HG02798 (cell line): Measurements from ENCODE around the gene FOXF1.

Experiments
- ATAC-seq: cut with Tn5 transposase; IDR thresholded peaks from one replicate; pipeline ENCODE4 v1.9.1; 2021; ENCODE audit warnings: mild to moderate bottlenecking; ENCODE audit not compliant: unreplicated experiment, poor library complexity

The FOXF1 gene

GRCh38 chr16:86515777-86516622 lies 5.7 kb downstream of the FOXF1 start:
- no peak for ATAC-seq

GRCh38 chr16:86516623-86517003 lies 6.3 kb downstream of the FOXF1 start:
- ATAC-seq, result no peak

GRCh38 chr16:86517033-86517432 lies 6.7 kb downstream of the FOXF1 start:
- ATAC-seq, result no peak

- no peak for ATAC-seq
Observed at GRCh38 chr16:86517652-86518258, 7.4 kb downstream of the FOXF1 start.

GRCh38 chr16:86519007-86519648 lies 8.8 kb downstream of the FOXF1 start:
- ATAC-seq, result no peak

- no peak for ATAC-seq
Observed at GRCh38 chr16:86519649-86520316, 9.5 kb downstream of the FOXF1 start.

- no peak for ATAC-seq
Observed at GRCh38 chr16:86520317-86521210, 10.2 kb downstream of the FOXF1 start.

- ATAC-seq, result no peak
Observed at GRCh38 chr16:86521236-86522197, 11.2 kb downstream of the FOXF1 start.

- no peak for ATAC-seq
Observed at GRCh38 chr16:86522634-86523033, 12.3 kb downstream of the FOXF1 start.

- no peak for ATAC-seq
Observed at GRCh38 chr16:86523166-86523740, 12.9 kb downstream of the FOXF1 start.

- no peak for ATAC-seq
Observed at GRCh38 chr16:86524029-86524428, 13.7 kb downstream of the FOXF1 start.

- no peak for ATAC-seq
Observed at GRCh38 chr16:86525696-86526095, 15.4 kb downstream of the FOXF1 start.

- no peak for ATAC-seq
Observed at GRCh38 chr16:86527366-86527765, 17.0 kb downstream of the FOXF1 start.

GRCh38 chr16:86528061-86528929 lies 18.0 kb downstream of the FOXF1 start:
- ATAC-seq, result no peak

GRCh38 chr16:86529160-86529559 lies 18.8 kb downstream of the FOXF1 start:
- no peak for ATAC-seq

GRCh38 chr16:86530251-86531190 lies 20.2 kb downstream of the FOXF1 start:
- no peak for ATAC-seq

- ATAC-seq, result no peak
Observed at GRCh38 chr16:86531191-86531545, 20.8 kb downstream of the FOXF1 start.
